Activated CD8-positive, alpha-beta T cell treated with anti-CD3 and anti-CD28 coated beads for 36 hours (primary cell): ENCODE results near the gene ADRA2A. TPM values are rescaled to one million over a fixed set of nuclear protein-coding genes. Genes with fewer than 3 reads are reported as not detected.

ENCODE experiments used
- ATAC-seq: fragments of 200-7000 bp; cut with Tn5 transposase; one replicate; pipeline ENCODE4 v1.10.0; 2021; ENCODE audit warnings: mild to moderate bottlenecking, moderate library complexity
- CTCF ChIA-PET: fragments of 350-600 bp; sonication (Branson Sonifier 250); formaldehyde crosslinking; loops from one replicate; lab custom pipeline; 2021; ENCODE audit warnings: antibody characterized with exemption; lab: Charles Lee
- POLR2A ChIA-PET: fragments of 350-600 bp; sonication (Branson Sonifier 250); formaldehyde crosslinking; loops from one replicate; lab custom pipeline; 2021; ENCODE audit warnings: antibody characterized with exemption; lab: Charles Lee
- DNase-seq: peaks from one replicate; pipeline ENCODE4 v3.0.0-alpha.2; 2020
- H3K27ac Mint-ChIP-seq: one replicate; pipeline ENCODE4 v1.8.0; 2021; ENCODE audit warnings: mild to moderate bottlenecking, mixed read lengths
- H3K27me3 Mint-ChIP-seq: one replicate; pipeline ENCODE4 v1.8.0; 2021; ENCODE audit warnings: mixed read lengths
- H3K36me3 Mint-ChIP-seq: one replicate; pipeline ENCODE4 v1.8.0; 2021; ENCODE audit warnings: low read depth, mixed read lengths
- H3K4me1 Mint-ChIP-seq: one replicate; pipeline ENCODE4 v1.8.0; 2021; ENCODE audit warnings: low read depth, mixed read lengths
- H3K4me3 Mint-ChIP-seq: one replicate; pipeline ENCODE4 v1.8.0; 2021; ENCODE audit warnings: mild to moderate bottlenecking, moderate library complexity, mixed read lengths
- H3K9me3 Mint-ChIP-seq: one replicate; pipeline ENCODE4 v1.8.0; 2021; ENCODE audit warnings: mixed read lengths
- intact Hi-C: fragments of 100-400 bp; cut with micrococcal nuclease; formaldehyde crosslinking; loops from one replicate; pipeline ENCODE4 v1.10.0; 2022
- total RNA-seq, 2 experiments: library from RNA; stranded (reverse); gene quantifications; one replicate each; pipeline ENCODE4 v1.2.3, GENCODE V29; 2021
- TF ChIP-seq, protein P1 (sequence below): fragments of 200-600 bp; IDR thresholded peaks from one replicate; pipeline ENCODE4 v1.8.0; 2022; ENCODE audit warnings: antibody characterized with exemption, mild to moderate bottlenecking

Gene ADRA2A
- total RNA-seq, 2 experiments from 2014 or later = 0.07 TPM; not detected in 1

DNA sequence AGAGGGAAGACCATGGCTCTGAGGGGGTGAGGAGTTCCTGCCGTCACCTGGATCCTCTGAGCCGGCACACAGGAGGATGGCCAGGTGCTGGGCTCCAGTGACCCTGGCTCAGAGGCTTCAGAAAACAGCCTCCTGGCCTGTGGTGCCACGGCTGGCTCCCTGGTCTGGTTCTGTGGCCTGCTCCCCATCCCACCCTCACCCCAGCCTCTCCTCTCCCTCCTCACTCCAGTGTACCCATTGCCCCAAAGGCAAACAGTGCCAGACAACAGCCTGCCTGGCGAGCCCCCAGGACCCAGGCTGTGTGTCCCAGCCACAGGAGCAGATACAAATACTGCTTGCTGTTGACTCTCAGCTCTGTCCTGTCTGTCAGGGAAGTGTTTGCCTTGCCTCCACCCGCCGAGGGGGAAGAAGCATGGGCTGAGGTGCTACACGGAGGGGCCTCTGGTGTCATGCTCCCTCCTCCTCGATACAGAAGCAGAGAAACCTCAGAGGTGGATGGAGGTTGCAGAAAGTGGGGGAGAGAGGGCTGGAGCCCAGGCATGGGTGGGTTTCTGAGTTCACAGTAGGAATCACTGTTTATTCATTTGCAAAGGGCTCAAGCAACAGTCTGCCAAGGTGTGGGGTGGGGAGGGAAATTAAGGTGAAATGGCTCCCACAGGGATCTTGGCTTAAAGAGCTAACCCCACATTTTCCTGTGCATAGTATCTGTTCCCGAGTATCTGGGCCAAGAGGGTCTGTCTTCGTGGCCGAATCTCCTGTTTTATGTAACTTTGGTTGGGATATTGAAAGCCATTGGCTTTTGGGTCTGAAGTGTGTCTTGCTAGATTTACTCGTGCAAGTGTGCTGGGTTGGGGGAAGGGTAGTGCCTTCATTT is 5.5 kb downstream of the ADRA2A start:
- Mint-ChIP-seq H3K4me3 (no peak overlapping the region), H3K27me3 (peaks cover 28% of the 10 kb centered on the region), H3K4me1 (peaks cover 2% of the 10 kb centered on the region), H3K36me3 (no peaks in the 10 kb centered on the region), H3K27ac (no peak overlapping the region), H3K9me3 (no peaks in the 10 kb centered on the region)
- DNase-seq = no peak
- ChIA-PET POLR2A (no interaction called here), CTCF (no interaction called here)
- TF ChIP-seq, protein P1, sequence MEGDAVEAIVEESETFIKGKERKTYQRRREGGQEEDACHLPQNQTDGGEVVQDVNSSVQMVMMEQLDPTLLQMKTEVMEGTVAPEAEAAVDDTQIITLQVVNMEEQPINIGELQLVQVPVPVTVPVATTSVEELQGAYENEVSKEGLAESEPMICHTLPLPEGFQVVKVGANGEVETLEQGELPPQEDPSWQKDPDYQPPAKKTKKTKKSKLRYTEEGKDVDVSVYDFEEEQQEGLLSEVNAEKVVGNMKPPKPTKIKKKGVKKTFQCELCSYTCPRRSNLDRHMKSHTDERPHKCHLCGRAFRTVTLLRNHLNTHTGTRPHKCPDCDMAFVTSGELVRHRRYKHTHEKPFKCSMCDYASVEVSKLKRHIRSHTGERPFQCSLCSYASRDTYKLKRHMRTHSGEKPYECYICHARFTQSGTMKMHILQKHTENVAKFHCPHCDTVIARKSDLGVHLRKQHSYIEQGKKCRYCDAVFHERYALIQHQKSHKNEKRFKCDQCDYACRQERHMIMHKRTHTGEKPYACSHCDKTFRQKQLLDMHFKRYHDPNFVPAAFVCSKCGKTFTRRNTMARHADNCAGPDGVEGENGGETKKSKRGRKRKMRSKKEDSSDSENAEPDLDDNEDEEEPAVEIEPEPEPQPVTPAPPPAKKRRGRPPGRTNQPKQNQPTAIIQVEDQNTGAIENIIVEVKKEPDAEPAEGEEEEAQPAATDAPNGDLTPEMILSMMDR = no peak
- no peak for ATAC-seq
- intact Hi-C loops = no loop called here

DNA sequence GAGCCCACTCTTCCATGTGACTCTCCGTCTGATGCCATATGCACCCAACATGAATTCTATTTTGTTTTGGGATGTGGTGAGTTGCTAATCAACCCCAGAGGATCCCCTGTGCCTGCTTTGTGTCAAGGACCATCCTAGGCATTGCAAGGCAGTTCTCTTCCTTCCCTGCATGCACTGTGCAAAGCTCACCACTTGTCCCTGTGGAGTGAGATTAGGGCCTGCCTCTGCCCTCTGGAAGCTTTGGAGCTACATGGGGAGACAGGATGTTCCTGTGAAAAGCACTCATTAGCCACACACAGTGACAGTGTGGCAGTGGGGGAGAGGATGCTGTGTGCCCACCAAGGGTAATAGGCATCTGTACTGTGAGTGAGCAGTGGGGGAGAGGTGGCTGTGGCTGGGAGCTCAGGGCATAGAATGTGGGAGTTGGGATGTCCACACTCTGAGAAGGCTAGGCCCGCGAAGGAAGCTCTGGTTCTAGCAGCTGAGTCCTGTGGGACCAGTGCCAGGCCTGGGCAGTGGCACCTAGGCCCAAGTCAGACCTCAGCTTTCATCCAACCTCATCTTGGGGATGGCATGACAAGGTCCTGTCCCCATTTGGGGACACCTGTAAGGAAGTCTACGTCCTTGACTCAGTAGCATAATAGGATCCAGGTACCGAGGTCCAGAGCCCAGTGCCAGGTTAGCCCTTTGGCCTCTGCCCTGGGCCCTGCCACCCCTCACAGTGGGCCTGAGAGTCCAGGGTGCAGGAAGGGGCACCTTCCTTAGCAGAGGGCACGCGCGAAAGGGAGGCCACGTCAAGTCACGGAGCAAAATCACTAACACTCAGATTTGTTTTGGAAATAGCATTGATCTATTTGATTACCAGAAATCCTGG is 6.6 kb downstream of the ADRA2A start:
- H3K36me3 Mint-ChIP-seq = no peaks in the 10 kb centered on the region
- intact Hi-C loops = no loop called here
- TF ChIP-seq, protein P1 = no peak
- DNase-seq = no peak
- CTCF ChIA-PET = no interaction called here
- POLR2A ChIA-PET = no interaction called here
- ATAC-seq = no peak
- H3K27ac Mint-ChIP-seq = no peak overlapping the region
- no peak overlapping the region for H3K4me3 Mint-ChIP-seq
- H3K27me3 Mint-ChIP-seq = peaks cover 21% of the 10 kb centered on the region
- no peaks in the 10 kb centered on the region for H3K4me1 Mint-ChIP-seq
- no peaks in the 10 kb centered on the region for H3K9me3 Mint-ChIP-seq

DNA sequence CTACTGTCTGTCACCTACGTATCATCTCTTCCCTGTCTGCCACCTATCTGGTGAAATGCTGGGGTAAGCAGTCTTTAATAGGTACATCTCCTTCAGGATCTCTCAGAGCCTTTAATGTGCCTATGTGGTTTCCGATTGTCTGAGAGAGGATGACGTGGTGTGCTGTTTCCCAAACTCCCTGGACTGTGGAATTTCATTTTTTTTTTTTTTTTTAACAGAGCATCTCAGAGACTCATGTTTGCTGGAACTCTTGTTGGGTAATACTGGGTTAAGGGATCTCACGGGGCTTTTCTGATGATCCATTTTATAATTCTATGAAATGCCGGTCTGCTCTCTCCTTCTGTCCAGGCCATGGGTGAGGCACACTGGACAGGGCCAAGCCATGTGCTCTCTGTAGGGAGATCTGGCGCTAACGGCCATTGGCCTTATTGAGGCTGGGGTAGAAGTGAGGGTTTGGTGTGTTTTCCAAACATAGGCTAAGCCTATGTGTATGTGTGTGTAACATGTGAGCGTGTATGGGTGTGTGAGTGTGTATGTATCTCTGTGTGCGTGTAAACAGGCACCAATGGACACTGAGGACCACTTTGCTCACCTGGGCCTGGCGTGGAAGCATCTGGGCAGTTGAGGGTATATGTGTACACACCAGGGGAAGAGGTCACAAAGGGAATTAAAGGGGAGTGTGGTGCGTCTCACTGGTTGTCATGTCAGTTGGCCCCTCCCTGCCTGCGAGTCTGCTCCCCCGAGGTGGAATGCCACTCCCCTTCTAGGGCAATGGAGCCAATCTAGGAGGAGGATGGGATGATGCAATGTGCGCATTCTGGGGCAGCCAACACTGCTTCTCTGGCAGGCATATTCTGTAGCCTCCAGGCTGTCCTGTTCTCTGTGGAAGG is 7.8 kb downstream of the ADRA2A start:
- TF ChIP-seq, protein P1 = no peak
- Mint-ChIP-seq H3K4me1 (no peaks in the 10 kb centered on the region), H3K27ac (no peak overlapping the region), H3K4me3 (no peak overlapping the region), H3K27me3 (peaks cover 14% of the 10 kb centered on the region), H3K36me3 (no peaks in the 10 kb centered on the region), H3K9me3 (no peaks in the 10 kb centered on the region)
- no peak for ATAC-seq
- no peak for DNase-seq
- intact Hi-C loops = no loop called here
- CTCF ChIA-PET = no interaction called here
- POLR2A ChIA-PET = no interaction called here

DNA sequence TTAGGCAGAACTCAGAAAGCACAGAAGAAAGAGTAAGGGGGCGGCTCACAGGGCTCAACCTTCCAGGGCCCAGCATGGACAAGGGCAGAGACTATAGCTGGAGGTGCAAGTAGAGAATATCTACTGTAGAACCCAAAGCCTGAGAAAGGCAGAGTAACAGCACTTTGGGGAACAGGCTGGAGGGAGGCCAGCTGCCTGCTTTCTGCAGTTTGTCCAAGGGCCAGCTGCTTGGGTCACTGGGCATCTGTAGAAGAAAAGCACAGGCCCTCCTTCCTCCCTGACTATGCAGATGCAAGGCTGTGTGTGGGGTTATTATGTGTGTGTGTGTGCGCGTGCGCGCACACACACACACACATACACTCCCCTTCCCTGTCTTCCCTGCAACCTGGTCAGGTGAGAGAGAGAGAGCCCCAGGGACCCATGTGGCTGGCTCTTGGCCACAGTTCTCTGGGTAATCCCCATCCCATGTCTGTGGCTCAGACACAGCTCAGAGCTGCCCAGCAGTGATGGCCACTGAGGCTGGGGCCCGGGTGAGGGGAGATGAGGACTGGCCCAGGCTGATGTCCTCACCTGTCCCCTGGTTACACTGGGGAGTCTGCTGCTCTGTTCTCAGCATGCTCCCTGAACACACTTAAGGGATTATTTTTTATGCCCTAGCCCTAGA is 9.0 kb downstream of the ADRA2A start:
- no peaks in the 10 kb centered on the region for H3K4me1 Mint-ChIP-seq
- intact Hi-C loops = no loop called here
- H3K4me3 Mint-ChIP-seq = no peak overlapping the region

More for the DNA sequence above, 9.0 kb downstream of the ADRA2A start:
- ChIA-PET CTCF (interaction anchor here (3.2 kb wide), 1 partner anchor 9 kb away, joined by 18 read pairs; the partner anchor contains the start of gene ADRA2A), POLR2A (interaction anchor here (0.6 kb wide), 1 partner anchor 984 kb away, joined by 3 read pairs; no protein-coding TSS in a partner anchor)
- H3K27ac Mint-ChIP-seq = no peak overlapping the region
- DNase-seq = no peak
- no peaks in the 10 kb centered on the region for H3K36me3 Mint-ChIP-seq
- H3K9me3 Mint-ChIP-seq = no peaks in the 10 kb centered on the region
- ATAC-seq = no peak
- H3K27me3 Mint-ChIP-seq = peaks cover 5% of the 10 kb centered on the region
- TF ChIP-seq, protein P1 = no peak
